Neural cell (in vitro differentiated cells): ENCODE measurements around the gene ELOVL1.

Experiments
- CTCF ChIP-seq: fragments of 450-650 bp; IDR thresholded peaks from 2 replicates; pipeline ENCODE4 v1.5.1; 2014; ENCODE audit warnings: antibody characterized with exemption, mild to moderate bottlenecking, moderate library complexity; ENCODE audit not compliant: poor library complexity, severe bottlenecking
- EZH2 ChIP-seq: fragments of 200-600, 300-800 bp; shearing (Covaris generic), sonication (generic); IDR thresholded peaks from 2 replicates; pipeline ENCODE4 v1.6.1; 2014; ENCODE audit warnings: antibody characterized with exemption, low read length, borderline replicate concordance, mild to moderate bottlenecking; ENCODE audit not compliant: insufficient read depth, poor library complexity, severe bottlenecking
- POLR2AphosphoS5 ChIP-seq: IDR thresholded peaks from 2 replicates; pipeline ENCODE4 v1.6.1; 2012
- REST ChIP-seq: IDR thresholded peaks from 2 replicates; pipeline ENCODE4 v1.6.1; 2012; ENCODE audit warnings: borderline replicate concordance

- no peak for TF ChIP-seq CTCF
- TF ChIP-seq REST: no peak
- no peak for TF ChIP-seq POLR2AphosphoS5
- TF ChIP-seq EZH2: no peak
These were observed 42.8 kb upstream of the ELOVL1 start for GRCh38 chr1:43410571-43410970.
